Activated CD4-positive, CD25-positive, alpha-beta regulatory T cell treated with anti-CD3 and anti-CD28 coated beads, Interleukin-2, amount 50 U/mL, for 24 hours (primary cell): Measurements from ENCODE around the gene NARS2.

ENCODE experiments used
- ATAC-seq, 2 donors: fragments of 150-1000 bp; cut with Tn5 transposase; one replicate each; pipeline ENCODE4 v1.10.0; 2021; ENCODE audit warnings: mild to moderate bottlenecking in 1 of 2, moderate library complexity in 1 of 2

The NARS2 gene

DNA sequence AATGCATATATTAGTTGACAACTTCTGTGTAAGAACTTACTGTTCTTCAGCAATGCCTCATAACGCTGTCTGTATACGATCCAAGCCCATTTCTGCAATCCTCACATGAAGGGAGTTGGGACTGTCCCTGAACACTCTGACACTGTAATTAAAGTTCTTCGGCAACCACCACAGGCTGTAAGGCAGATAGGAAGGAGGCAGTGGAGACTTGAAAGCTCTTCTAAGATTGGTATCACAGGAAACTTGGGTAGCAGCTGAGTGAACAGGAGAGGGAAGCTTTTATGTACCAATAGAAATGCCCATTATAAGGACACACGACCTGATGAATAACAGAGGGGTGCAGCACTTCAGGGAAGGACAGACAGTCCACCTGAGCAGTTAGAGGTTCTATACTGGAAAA, 145.0 kb downstream of the NARS2 start:
- ATAC-seq = peak; percentile 13 to 33

DNA sequence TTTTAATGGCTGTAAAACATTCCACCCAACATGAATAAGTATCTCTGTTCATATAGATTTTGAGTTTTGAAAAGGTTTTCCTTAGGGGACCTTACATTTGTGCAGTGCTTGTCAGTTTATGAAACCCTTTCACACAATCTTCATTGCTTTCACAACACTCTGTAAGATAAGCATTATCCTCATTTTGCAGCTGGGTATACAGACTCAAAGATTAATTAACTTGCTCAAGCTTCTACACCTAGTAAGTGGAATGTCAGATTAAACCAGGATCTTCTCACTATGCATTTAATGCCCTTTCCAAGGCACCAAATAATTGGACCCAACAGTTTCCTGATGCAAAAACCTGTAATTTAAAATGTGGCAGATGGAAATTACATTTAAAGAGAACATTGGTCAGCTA, 145.5 kb downstream of the NARS2 start:
- no peak for ATAC-seq

DNA sequence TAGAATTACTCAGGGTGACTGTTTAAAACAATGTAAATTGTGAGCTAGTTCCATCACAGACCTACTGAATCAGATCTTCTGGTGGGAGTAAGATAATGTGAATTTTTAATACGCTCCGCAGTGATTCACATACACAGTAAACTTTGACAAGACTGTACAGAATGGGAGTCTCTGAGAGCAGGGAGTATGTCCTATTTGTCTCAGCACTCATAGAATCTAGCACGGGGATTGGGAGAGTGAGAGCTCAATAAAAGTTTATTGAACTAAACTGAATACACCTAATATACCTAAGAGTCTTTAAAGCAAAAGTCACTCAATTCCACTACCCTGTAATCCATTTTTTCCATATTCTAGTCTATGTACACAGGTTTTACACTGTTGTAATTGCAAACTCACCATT, 145.9 kb downstream of the NARS2 start:
- ATAC-seq = no peak

DNA sequence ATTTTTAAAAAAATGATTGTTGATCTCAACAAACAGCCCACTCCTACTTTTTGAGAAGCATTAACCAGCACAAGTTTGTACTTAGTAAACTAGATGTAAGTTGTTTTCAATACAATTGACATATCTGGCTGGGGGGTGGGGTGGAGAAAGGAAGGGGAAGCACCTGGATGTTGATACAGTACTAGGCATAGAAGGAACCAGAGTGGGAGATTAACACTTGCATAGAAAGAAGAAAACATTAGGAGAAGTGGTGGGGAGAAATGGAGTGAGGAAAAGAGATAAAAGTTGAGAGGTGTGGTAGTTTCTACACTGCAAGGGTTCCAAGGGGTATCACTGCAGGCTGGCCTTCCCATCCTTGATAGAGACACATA, 146.4 kb downstream of the NARS2 start:
- ATAC-seq = no peak

DNA sequence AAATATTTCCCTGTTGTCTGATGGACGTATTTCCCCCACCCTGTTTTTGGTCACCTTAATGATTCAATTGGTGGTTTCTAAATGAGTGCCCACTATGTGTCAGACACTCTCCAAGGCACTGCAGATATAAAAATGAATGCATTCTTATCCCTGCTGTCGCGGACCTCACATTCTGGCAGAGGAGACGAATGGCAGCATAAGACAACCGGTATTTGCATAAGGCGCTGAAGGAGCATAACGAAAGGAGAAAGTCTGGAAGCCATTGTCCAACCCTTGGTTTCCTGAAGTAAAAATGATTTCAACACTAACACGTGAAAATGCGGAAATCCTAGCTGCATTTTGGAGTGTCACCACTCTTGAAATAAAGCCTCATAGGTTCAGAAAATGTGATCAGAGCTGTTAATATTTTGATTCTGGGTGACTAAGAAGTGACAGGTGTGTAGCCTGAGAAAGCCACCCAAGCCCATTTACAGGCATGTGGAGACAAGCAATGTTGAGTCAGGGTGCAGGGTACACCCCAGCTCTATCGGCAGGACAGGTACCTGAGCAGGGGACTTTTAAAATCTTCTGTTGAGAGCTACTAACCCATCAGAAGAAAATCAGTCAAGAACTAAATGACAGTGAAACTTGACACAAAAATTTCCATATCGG, 146.9 kb downstream of the NARS2 start:
- peak; percentile 27 to 38 for ATAC-seq

DNA sequence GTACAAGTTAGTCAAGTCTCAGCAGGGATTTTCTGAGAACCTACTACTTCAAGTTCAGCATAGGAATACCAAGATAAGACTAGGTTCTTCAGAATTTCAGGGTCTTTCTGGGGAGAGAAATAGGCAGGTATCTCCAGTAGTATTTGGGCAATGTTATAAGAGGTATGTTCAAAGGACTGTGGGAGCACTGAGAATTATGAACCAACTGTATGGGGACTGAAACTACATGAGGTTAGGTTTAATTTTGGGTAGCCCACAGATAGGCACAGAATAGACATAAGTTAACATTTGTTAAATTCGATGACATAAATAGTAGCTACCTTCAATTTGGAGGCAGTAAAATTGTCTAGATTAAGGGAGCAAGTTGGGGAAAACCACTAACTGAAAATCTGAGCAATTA, 147.8 kb downstream of the NARS2 start:
- no peak for ATAC-seq

DNA sequence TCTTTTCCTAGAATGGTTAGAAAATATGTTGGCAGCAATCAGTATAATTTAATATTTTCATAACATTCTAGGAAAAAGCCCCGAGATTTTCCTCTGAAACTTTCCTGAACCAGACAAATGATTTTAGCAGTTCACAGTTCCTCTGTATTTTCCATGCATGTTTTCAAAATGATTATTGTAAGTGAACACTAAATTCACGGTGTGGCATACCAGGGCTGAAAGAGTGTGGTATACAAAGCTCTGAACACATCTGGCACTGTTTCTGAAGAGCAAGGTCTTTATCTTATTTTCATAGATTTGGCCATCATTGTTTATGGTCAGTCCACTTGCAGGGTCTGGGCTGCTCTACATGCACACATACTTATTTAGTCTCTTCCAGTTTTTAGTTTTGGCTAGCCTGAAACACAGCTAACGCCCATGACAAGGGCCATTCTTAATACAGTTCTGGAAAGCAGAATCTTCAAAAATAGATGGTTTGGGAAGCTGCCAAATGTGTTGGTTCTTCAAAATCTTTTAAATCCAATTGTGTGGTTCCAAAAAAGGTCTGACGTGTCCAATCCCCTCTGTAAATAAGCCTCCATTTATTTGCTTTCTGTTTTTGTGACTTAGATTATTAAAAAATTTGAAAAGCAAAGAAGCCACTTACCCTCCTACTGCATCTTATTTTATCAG, 149.1 kb downstream of the NARS2 start:
- no peak for ATAC-seq

DNA sequence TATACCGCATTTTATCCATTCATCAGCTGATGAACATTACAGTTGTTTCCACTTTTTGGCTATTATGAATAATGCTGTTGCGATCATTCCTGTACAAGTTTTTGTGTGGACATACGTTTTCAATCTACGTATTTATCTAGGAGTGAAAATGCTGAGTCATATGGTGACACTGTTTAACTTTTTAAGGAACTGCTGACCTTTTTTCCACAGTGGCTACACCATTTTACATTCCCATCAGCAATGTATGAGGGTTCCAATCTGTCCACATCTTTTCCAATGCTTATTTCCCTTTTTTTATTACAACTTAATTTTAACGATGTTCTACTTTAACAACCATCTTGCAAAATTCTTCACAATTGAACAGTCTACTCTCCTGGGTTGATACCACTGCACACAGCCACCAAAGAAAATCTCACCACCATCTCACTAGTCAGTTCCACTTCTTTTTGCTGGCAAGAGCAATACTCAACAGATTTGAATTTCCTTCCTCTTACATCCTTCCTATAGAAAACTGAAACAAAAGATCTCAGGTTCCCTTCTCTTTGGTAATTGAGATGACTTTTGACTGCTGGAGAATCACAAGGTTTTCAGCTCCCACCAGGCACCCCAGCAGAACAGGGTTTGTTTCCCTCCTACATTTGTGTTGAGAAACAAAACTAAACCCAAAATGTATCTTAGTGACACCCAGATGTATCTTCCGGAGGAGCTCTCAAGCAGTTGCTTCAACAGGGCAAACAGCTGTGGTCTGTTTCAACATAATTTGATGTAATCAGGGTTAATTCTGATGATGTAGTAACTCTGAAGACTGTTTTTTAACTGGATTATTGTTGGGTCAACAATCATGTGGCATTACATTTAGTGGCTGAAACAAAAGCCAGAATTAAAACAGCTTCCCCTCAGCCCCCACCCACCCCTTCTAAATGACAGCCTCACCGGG, 150.1 kb downstream of the NARS2 start:
- no peak for ATAC-seq

DNA sequence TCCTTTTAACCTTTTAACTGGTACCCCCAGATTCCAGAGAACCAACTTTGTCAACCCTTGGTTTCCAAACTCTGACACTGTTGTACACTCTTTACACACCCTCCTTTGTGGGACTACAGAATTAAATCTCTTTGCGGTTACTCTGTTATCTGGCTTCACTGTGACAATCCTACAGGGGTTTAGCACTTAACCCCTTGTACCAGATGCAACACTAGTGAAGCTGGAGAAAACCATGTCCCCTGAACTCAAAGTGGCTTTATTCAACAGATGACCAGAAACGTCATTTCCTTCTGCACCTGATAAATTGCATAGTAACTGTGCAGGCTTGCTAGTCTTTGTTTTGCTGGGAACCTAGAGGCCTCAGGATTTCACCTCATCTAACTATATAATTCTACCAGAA, 151.4 kb downstream of the NARS2 start:
- no peak for ATAC-seq

DNA sequence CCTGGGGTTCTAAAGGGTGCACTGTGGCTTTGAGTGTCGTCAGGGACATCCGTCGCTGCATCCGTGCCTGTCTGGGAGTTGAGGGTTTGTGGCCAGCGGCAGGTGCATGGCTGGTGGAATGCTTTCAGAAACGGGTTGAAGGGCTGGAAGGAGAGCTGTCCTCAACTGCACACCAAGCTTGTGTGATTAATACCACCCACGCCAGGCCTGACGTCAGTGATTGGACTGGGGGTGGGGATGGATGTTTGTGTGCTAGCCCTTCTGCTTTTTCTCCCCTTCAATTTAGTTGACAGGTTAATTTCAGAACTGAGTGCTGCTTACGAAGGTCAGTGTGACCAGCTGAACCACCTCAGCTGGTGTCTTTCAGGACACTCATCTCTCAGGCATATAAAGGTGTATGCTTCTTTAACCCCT, 153.9 kb downstream of the NARS2 start:
- peak; percentile 12 to 21 for ATAC-seq

DNA sequence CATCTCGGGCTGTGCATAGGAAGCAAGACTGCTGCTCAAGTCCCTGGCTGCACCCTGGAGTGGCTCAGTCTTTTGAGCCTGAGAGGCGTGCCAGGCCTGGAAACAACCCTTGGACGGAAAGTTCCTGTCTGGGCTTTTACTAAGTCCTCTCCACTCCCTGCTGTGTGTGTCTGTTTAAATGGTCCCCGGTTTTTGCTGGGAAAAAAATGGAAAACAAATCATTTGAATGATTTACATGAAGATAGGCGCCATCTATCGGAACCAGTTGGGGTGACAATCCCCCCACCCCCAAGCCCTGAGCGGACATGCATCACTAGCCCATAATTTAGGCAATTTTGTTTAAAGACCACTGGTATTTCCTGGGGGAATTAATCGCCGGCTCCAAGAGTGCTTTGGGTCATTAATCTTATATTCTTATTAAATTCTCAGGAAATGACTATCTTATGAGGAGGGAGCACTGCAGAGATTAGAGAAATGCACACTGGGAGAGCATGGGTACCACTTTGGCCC, 154.4 kb downstream of the NARS2 start:
- ATAC-seq = no peak

DNA sequence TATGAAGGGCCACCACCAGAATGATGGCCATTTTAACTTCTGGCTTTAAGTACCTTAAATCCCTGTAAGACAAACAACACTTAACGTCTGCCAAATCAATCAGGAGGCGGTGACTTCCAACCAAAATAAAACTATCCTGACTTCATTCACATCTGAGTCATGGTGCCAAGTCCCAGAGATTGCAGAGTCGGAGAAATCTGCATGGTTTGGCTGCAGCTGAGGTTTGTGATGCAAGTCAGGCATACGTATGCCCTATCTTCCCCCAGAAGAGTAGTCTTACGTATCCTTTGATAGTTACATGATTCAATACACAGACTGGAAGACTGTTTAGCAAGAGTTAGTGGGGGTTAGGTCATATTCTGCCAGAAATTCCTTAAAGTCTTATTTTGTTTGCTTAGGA, 155.3 kb downstream of the NARS2 start:
- ATAC-seq = no peak

DNA sequence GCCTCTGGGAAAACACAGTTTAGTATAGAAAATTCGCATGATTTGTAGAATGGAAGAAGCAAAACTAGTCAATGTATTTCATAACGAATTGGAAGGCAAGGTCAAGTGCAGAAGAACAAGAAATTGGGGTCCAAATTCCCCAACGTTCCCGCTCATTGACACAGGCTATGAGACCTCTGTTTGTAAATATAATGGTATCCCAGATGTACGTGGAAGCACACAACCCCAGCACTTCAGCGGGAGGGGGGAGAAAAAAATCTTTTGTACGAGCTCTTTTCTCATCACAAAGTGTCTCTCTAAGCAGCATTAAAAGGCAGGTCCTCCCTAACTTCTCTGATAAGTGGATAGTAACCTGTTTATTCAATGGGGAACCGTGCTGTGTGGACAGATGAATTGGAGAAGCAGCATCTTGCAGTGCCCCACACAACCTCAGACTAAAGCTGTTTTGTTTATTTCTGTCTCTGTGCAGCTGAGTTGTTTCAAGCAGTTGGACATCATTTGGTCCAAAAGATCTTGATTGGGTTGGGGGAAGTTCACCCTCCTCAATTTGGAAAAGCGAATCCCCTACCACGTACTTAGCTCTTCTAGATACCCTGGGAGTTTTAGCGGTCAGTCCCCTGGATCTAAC, 156.0 kb downstream of the NARS2 start:
- ATAC-seq = no peak

DNA sequence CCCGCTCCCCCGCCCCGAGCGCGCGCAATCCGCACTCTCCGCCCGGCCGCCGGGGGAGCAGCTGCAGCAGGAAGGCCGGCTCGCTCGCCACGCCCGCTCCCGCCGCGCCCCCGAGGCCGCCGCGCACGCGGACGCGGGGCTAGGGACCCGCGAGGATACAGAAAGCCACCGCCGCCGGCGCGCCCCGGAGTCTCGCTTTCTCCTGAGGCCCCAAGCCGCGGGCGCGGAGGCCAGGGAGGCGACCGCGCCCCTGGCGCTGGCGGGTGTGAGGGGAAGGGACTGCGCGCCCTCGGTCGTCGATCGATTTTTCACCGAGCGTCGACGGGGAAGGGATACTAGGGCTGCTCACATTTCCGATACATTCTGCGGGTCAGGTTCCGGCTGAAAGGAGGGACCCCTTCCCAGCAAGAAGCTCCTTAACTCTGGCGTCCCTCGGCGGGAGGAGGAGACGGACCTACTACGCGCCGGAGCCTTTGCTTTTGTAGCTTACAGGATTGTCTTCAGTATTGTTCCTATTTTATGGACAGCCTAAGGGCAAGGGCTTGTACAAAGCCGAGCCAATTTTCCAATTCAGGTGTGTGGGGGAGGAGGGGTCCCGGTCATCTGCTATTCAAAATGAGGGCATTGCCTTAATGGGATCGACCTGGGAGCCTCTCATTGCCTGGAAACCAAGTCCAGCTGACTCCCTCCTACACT, 156.6 kb downstream of the NARS2 start:
- ATAC-seq = peak; percentile 66 to 73

DNA sequence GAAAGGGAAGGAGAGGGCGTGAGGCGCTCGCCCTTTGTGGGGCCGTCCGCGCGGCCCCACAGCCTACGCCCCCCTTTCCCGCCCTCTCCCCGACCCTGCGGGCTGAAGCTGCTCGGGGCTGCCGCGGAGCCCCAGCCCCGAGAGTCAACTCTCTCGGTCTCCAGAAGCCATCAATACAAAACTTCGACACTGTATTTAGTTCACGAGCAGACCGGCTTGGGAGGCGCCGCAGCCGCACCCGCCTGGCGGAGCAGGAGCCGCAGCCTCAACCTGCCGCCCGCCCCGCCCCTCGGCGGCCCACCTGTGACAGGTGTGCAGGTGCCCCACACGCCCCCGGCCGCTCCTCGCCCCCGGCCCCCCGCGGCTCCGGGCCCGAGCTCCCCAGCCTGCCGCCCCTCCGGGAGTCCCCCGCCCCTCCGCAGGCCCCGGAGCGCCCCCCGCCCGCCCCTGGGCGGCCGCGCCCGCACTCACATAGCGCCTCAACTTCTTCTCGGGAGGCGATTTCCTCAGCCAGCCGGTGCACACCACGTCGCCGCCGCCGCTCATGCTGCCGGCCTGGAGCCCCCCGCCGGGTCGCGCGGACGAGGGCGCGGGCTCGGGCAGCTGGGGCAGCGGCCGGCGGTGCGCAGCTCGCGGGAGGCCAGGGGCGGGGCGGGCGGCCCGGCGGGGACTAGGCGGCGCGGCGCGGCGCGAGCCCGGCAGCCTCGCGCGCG, 157.3 kb downstream of the NARS2 start, which contains the start of gene GAB2:
GAB2 (minus strand) TSS at position 646 of the 713 bp plus-strand sequence; CDS start at position 546, 100 bp downstream.
- ATAC-seq = peak; percentile 15 to 22

DNA sequence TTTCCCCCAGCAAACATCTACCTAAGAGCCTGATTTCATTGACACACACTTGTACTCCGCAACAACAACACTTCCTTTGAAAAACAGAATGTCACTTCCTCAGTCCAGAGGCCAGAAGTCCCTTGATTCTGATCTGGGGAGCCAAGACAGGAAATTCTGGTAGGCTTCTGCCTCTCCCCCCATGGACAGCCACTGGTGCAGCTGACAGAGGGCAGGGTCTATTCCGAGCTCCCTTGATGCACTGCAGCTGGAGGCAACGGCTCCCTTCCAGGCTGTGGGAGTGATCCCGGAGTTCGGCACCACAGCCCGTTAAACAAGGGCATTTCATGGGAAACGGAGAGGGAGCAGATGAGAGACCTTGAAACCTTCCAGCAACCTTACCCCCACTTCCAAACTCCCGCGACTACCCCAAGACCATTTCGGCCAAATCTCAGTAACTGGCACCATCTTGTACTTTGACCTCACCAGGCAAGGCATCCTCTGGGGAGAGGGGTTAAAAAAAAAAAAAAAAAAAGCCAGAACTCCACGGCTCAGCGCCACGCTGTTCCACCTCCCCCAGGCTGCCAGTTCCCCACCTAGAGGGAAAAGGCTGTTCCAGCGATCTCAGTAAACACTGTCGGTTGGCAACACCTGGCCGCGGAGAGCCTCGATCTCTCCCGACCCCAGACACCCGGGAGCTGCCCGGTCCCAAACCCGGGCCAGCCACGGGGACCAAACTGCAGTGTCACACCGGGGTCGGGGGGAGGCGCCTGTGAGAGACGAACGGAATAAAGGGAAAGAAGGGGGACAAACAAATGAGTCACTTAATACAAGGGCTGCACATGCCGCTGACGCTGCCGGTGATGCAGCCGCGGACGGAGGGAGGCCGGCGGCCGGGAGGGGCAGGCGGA, 158.1 kb downstream of the NARS2 start:
- ATAC-seq = peak; percentile 62 to 64

DNA sequence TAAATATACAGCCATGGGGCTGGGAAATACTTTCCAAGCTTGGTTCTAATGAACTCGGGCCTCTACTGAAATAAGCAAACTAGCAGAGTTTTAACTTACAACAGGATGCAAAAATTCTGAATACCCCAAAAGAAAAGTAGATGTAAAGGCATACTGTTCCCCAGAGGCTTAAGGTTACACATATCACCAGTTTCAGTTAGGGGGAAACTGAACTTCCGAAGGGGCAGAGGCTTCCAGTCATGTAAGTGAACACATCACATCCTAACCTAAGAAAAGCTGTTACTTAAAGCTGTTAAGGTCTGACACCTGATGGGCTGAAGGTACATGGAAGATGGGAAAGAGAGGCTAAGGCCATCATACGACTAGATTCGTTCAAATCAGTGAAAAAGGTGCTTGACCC, 159.3 kb downstream of the NARS2 start:
- no peak for ATAC-seq

DNA sequence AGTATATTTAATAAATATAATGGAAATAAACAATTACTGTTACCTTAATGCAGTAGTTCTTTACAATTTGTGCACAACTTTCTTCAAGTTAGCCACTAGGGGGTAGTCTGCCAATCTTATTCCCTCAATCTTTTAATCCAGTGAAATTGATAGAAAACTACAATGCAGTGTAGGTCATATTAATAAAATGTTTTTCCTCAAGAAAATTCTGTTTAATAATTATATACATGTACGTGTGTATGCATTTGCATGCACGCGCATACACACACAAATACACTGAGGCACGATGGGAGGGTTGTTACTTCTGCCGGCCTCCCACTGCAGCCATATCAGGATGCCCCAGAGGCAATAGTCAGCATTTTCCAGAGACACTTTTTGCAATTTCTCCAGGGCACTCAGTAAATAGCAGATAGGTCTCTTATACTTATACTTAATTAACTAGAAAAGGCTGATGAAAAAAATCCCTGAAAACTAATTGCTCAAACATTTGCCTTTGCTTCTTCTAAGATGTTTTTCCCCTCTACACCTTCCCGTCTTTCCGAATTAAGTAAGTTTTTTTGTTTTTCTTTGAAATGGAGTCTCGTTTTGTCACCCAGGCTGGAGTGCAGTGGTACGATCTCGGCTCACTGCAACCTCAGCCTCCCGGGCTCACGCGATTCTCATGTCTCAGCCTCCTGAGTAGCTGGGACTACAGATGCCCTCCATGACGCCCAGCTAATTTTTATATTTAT, 160.2 kb downstream of the NARS2 start:
- no peak for ATAC-seq

DNA sequence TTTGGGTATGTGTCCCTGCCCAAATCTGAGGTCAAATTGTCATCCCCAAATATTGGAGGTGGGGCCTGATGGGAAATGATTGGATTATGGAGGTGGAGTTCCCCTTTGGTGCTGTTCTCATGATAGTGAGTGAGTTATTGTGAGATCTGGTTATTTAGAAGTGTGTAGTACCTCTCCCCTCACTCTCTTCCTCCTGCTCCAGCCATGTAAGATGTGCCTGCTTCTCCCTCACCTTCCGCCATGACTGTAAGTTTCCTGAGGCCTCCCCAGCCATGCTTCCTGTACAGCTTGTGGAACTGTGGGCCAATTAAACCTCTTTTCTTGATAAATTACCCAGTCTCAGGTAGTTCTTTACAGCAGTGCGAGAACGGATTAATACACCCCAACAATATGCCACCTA, 166.0 kb downstream of the NARS2 start:
- no peak for ATAC-seq
